GM19193 (cell line): Measurements from ENCODE around the gene GALNT16.

Experiments used
- POLR2A ChIP-seq: IDR thresholded peaks from 4 replicates; pipeline ENCODE4 v1.6.1; 2011; ENCODE audit not compliant: insufficient read depth, insufficient read length; ENCODE audit errors: extremely low read depth

The GALNT16 gene

DNA sequence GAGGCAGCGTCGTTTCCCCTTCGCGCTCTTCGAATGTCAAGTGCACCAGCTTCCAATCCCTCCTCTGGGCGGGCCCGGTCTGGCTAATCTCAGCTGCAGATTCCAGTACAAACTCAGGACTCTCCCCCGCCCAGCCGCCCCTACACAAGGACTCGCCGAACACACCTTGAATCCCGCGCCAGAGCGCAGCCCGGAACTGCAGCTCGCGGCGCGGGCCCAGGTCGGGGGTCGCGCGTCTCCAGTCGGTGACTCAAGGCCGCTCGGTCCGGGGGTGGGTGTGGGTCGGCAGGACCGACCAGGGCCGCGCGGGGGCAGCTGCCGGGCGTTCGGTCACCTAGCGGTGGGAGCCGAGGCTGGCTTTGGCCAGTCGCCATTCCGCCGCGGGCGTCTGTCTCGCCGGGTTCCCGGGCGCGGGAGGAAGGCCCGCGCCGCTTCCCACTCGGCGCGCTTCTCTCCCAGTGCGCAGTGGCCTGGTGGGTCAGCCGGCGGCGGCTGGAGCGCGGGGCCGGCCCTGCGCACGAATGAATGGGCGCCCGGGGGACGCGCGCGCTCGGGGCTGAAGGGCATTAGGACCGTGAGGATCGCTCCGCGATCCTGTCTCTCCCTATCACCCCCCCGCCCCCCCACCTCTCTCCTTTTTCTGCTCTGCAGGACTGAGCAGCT, at the start of gene GALNT16:
GALNT16 (plus strand) TSS at position 632 of the 663 bp plus-strand sequence. CDS start 133 bp downstream, outside the sequence.
- TF ChIP-seq POLR2A = no peak

DNA sequence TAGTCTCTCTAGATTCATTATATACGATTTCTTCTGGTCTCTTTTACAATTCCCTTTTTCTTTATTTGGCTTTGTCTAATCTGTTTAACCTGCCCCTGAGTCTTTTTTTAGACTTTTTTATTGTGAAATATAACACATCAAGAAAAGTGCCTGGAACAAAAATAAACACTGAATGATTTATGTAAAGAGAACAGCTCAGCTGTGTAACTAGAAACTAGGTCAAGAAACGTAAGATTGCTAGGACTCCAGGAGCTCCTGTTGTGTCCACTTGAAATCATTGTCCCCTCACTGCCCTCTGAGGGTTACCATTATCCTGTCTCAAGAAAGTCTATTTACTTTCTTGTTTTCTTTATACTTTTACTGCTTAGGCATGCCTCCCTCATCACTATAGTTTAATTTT, 45.6 kb upstream of the GALNT16 start:
- TF ChIP-seq POLR2A = no peak

DNA sequence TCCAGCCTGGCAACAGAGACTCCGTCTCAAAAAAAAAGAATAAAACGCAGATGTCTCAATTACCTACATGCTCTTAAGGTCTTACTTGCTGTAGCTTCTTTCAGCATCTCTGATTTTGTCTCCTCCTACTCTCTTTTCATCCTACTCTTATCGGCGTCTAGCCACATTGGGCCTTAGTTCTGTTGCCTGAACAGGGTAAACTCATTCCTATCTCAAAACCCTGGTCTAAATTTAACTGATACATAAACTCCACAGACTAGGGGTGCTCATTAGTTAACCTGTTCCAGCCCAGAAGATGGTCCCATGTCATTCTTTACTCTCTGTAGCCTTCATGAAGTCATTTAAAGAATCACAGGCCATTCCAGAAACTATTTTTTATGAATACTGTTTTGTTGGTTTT, 35.0 kb upstream of the GALNT16 start:
- no peak for TF ChIP-seq POLR2A

DNA sequence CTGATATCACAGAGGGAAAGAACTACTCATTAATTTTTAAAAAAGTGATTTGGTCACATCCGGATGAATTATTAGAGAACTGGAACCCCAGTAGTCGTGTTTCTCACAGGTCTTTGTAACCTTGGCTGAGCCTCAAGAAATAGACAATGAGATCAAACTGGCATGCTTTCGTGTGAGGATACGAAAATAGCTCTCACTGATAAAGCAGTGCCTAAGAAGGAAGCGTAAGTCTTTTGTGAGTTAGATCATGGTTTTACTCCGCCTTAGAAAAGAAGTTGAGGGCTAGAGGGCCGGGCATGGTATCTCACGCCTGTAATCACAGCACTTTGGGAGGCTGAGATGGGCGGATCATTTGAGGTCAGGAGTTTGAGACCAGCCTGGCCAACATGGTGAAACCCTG, 33.8 kb upstream of the GALNT16 start:
- no peak for TF ChIP-seq POLR2A

DNA sequence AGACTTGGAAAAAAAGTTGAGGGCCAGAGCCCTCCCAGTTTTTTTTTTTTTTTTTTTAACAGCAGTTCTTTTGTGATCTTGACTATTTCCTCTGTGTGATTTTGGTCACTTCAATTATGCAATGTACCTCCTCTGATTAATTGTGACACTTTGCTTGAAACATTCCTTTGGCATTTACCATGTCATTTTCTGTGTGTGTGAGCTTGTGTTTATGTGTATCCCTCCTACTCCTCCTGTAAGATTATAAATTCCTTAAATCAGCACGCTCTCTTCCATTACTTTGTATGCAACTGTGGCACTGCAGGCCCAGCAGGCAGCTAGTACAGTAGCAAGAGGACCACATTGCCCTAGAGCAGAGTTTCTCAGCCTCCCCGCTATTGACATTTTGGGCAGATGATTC, 33.2 kb upstream of the GALNT16 start:
- no peak for TF ChIP-seq POLR2A

DNA sequence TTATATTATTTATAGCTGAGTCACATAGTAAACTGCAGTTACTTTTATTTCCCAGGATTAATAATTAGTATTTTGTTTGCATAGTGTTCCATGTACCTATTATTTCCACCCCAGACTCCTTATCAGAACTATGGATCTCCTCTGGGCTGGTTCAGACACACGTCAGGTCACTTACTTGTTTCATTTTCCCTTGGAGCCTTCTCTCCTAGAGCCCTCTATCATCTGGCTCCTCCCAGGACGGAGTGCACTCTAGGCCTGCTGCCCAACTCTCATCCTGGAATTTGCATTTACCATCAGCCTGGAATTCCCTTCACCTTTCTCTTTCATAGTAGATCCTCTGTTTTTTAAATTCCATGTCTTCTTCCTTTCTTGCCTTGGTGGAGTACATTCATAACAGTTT, 28.5 kb upstream of the GALNT16 start:
- TF ChIP-seq POLR2A = no peak

DNA sequence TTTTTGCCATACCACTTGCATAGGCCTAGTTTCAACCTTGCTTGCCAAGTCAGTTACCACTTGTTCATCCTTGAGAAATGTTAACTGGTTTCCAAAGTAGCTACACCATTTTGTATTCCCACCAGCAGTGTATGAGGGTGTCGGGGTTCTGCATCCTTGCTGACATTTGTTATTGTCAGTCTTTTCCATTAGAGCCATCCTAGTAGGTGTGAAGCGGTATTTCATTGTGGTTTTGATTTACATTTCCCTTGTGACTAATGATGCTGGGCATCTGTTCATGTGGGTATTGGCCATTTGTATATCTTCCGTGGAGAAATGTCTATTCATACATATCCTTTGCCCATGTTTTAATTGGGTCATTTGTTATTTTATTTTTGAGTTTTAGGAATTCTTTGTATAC, 27.6 kb upstream of the GALNT16 start:
- TF ChIP-seq POLR2A = no peak

DNA sequence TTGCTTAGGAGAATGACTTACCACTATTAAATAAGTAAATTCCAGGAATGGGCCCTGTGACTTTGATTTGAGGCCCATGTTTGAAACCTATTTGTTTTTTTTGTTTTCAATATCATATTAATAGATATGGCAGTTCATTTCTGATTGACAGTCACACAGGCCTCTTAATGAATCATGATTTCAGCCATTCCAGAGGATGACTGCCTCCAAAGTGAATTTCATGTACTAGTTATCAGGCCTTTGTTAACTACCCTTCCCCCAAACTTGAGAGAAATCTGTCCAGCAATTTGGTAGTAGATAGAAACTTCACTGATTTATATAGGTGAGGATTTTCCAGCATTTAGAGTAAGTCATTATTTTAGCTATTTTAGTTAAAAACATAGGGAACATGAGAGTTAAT, 25.9 kb upstream of the GALNT16 start:
- no peak for TF ChIP-seq POLR2A

DNA sequence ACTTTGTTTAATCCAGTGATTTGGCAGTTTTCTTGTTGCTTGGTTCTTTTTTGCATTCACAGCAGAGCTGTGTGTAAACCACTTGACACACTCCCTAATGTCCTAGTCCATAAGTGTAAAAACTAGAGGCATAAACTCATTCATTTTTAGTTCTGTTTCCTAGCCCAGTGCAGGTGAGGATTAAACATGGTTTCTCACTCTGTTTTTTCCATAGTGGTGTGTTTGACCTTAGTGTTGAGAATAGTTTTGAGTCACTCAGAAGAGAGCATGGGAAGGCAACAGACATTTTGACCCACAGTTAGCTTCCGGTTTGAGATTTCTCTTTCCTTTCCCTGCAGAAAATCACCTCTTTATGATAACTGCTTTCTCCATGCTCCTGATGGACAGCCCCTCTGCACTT, 24.2 kb upstream of the GALNT16 start:
- TF ChIP-seq POLR2A = no peak

DNA sequence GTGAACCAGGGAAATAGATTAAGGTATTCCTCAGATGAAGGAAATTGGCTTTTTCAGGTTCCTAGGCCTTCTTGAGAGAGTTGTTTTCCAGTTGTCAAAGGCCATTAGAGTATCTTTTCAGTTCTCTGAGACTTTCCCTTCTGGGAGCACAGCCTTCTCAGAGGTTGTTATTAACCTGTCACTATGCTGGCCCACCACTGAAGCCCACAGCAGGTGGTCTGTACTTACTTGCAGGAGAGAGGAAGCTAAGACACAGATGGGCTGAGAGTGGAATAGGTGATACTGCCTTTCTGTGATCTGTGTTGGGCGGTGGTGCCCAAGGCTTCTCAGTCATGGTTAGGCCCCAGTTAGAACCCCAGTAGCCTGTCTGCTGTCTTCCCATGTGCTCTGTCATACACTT, 22.8 kb upstream of the GALNT16 start:
- no peak for TF ChIP-seq POLR2A

DNA sequence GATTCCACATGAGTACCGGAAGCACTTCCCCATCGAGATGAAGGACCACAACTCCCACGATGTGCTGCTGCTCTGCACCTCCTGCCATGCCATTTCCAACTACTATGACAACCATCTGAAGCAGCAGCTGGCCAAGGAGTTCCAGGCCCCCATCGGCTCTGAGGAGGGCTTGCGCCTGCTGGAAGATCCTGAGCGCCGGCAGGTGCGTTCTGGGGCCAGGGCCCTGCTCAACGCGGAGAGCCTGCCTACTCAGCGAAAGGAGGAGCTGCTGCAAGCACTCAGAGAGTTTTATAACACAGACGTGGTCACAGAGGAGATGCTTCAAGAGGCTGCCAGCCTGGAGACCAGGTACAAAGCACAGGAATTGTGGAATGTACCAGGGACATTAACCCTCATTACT, 22.4 kb upstream of the GALNT16 start:
- no peak for TF ChIP-seq POLR2A

DNA sequence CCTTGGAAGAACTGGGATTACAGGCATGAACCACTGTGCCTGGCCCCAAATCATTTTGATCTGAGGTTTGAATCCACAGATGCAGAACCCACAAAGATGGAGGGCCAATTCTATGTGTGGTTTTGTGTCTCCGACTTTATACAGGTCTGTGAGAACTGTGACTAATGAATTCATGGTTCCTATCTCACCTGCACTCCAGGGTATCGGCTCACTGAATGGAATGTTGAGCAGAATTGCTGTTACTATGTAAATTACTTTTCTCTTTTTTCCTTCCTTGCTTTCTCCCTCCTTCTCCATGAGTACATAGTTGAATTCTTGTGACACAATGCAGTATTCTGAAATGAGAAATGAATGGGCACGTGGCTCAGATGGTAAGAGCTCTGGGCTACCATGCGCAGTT, 21.1 kb upstream of the GALNT16 start:
- TF ChIP-seq POLR2A = no peak

DNA sequence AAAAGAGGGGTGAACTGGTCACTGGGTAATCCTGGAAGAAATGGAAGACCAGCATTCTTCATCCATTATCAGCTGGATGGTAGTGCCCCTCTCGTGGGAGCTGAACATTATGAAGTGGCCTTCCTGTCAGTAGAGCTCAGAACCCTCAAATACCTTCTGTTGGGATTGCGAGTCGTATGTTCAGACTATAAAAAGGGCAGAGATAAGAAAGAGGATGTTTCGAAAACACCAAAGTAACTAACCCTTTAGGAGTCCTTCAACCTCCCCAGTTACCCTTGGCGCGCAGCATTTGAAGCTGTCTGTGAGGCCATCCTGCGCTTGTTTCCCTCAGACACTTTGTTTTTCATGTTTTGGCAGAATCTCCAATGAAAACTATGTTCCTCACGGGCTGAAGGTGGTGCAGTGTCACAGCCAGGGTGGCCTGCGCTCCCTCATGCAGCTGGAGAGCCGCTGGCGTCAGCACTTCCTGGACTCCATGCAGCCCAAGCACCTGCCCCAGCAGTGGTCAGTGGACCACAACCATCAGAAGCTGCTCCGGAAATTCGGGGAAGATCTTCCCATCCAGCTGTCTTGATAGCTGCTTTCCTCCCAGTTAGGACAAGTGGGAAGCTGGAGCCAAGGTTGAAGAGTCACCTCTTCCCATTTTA, 19.3 kb upstream of the GALNT16 start:
- TF ChIP-seq POLR2A = no peak

DNA sequence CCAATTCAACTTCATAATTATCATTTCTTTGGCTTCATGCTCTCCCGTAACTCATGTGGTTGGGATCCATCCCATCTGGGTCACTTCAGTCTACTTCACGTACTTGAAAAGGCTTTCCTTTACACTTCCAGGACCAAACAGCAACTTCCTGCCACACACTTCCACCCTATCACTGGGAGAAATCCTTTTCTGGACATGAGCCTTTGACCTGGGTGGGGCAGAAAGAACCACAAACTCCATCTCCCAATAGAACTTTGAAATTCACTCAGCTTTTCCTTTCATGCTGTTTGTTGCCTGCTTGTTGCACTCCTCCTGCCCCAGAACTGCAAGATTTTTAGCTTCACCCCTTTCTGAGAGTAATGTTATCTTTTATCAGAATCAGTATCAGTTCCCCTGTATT, 18.4 kb upstream of the GALNT16 start:
- no peak for TF ChIP-seq POLR2A

DNA sequence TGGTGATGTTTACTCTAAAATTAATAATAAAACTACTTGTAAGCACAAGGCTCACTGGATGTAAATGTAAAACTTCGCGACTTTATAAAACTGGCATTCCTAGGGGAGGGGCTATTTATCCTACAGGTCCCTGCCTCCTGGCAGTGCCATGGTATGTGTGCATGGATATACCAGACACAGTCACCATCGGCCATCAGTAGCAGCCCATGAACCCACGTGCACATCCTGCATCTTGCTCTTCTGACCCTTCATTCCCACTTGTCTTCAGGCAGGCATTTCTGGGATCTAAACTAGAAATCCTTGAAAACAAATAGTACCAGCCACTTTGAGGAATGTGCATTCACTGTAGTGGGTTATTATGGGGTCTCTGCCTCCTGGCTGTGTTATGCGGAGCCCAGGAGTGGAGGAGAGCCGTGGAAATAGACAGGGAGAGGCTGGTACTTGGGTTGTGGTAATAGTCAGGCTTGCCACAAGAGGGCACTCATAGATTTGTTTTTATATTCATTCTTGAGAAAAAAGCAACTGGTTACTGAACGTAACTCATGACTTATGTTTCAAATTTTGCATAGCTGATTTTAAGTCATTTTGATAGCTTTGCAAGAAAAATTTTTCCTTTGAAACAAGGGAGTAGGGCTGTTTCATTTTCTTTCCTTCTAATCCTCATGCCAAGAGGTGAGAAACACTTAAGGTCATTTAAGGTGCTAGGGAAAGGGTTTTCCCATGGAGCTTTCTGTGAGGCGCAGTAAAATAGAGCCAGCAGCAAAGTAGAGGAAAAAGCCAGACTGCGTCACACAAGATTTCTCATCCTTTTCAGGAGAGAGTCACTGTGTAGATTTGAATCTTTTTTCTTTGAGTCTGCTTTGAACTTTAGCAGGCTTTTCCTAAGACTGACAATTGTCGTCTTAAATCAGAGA, 17.4 kb upstream of the GALNT16 start:
- no peak for TF ChIP-seq POLR2A

DNA sequence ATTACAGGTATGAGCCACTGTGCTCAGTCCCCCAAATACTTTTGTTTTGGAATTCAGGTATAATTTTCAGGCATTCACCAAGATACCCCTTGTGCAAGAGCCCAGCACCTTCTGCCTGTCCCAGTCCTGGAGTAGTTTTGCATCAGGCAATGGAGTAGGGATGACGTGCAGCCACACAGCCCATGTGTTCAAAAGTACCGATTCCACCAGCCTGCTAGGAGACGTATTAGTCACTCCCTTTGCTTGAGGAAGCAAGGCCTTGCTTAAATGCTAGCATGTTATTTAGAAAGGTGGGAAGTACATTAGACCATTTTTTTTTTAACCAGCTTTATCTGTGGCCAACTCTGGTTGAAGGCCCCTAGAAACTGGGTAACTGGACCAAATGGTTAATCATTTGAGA, 15.0 kb upstream of the GALNT16 start:
- TF ChIP-seq POLR2A = no peak

DNA sequence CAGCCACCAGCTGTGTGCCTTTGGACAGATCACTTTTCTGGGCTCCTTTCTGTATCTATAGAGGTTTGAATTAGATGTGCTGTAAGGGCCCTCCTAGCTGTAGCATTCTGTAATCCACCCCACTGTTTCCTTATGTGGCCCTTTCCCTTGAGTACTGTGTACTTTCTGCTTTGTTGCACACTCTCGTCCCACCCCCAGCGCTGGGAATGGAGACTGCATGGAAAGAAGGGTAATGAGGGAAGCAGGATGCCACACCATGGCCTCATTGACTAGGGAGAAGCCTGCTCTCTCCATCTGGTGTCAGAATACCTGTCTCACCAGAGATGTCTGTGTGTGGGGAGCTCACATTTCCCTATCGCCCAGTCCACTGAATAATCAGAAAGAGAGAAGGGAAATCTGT, 13.6 kb upstream of the GALNT16 start:
- no peak for TF ChIP-seq POLR2A
